ENCODE data around the gene NHLRC4.

Gene NHLRC4

GRCh38 chr16:582614-583331 lies 16.0 kb downstream of the NHLRC4 start:
- no peak for DNase-seq (ENCODE audit: low read depth in 3 of 3)

GRCh38 chr16:583470-583814 lies 16.6 kb downstream of the NHLRC4 start:
- DNase-seq (ENCODE audit: low read depth in 3 of 3) = no peak

GRCh38 chr16:583815-584591 lies 17.2 kb downstream of the NHLRC4 start:
- no peak for DNase-seq (ENCODE audit: low read depth in 3 of 3)

GRCh38 chr16:585351-585750 lies 18.5 kb downstream of the NHLRC4 start:
- DNase-seq (ENCODE audit: low read depth in 3 of 3) = no peak

- no peak for DNase-seq (ENCODE audit: low read depth in 3 of 3)
These were observed 19.3 kb downstream of the NHLRC4 start for GRCh38 chr16:586047-586644.

- DNase-seq (ENCODE audit: low read depth in 3 of 3) = no peak
These were observed 20.1 kb downstream of the NHLRC4 start for GRCh38 chr16:586645-587590.

- DNase-seq (ENCODE audit: low read depth in 3 of 3) = peak in 1 of 3 experiments; percentile 43
These were observed 21.8 kb downstream of the NHLRC4 start for GRCh38 chr16:588639-588888.

- peak; percentile 95 to 100 (median 96) for DNase-seq (ENCODE audit: low read depth in 3 of 3)
These were observed 22.3 kb downstream of the NHLRC4 start for GRCh38 chr16:588889-589657.

- peak; percentile 98 to 99 (median 99) for DNase-seq (ENCODE audit: low read depth in 3 of 3)
These were observed 22.9 kb downstream of the NHLRC4 start, which contains the start of gene RAB40C for GRCh38 chr16:589658-590187. Gene RAB40C, plus strand, starts transcription at chr16:590066. Its CDS starts 226 bp downstream, at chr16:590292.

- no peak for DNase-seq (ENCODE audit: low read depth in 3 of 3)
These were observed 23.5 kb downstream of the NHLRC4 start for GRCh38 chr16:590188-590814.

GRCh38 chr16:590815-591200 lies 24.0 kb downstream of the NHLRC4 start:
- DNase-seq (ENCODE audit: low read depth in 3 of 3) = no peak

GRCh38 chr16:591231-591630 lies 24.4 kb downstream of the NHLRC4 start:
- no peak for DNase-seq (ENCODE audit: low read depth in 3 of 3)

- DNase-seq (ENCODE audit: low read depth in 3 of 3) = no peak
These were observed 25.2 kb downstream of the NHLRC4 start for GRCh38 chr16:591892-592517.

GRCh38 chr16:592518-593306 lies 25.9 kb downstream of the NHLRC4 start:
- no peak for DNase-seq (ENCODE audit: low read depth in 3 of 3)

- DNase-seq (ENCODE audit: low read depth in 3 of 3) = no peak
These were observed 26.6 kb downstream of the NHLRC4 start for GRCh38 chr16:593406-593805.

- DNase-seq (ENCODE audit: low read depth in 3 of 3) = no peak
These were observed 27.0 kb downstream of the NHLRC4 start for GRCh38 chr16:593807-594206.

- DNase-seq (ENCODE audit: low read depth in 3 of 3) = no peak
These were observed 28.3 kb downstream of the NHLRC4 start for GRCh38 chr16:595094-595528.

GRCh38 chr16:595942-596735 lies 29.3 kb downstream of the NHLRC4 start:
- DNase-seq (ENCODE audit: low read depth in 3 of 3) = no peak

All from stimulated activated CD4-positive, alpha-beta T cell treated with anti-CD3 and anti-CD28 coated beads, TNF-alpha, amount 100 ng/mL, for 4 hours (primary cell).